ENCODE results near the gene RORC. TPM values are rescaled to one million over a fixed set of nuclear protein-coding genes. Genes with fewer than 3 reads are reported as not detected.

The RORC gene
- total RNA-seq, 4 donors from 2014 or later, result 0.21 to 0.90 TPM; not detected in 2

- TF ChIP-seq EP300 (IDR thresholded peaks at IDR 0.05) (no peak), CTCF (IDR thresholded peaks at IDR 0.05) (no peak)
- no peaks in the 10 kb centered on the region for H3K9me3 ChIP-seq
- H3K36me3 ChIP-seq, result peaks cover 0 to 56% (median 0%) of the 10 kb centered on the region in 3 donors
- no peaks in the 10 kb centered on the region for H3K4me1 ChIP-seq
- H3K4me3 ChIP-seq, result no peak overlapping the region
- WGBS, 2 donors, result 64 to 73% methylated on average over 1 of the region's 1 CpG
- H3K27me3 ChIP-seq, result no peaks in the 10 kb centered on the region
- no peak overlapping the region for H3K27ac ChIP-seq
- DNase-seq (ENCODE audit: low spot score in 2 of 2), result no peak
Measured at GRCh38 chr1:151756291-151756690, 75.3 kb downstream of the RORC start.

Small RNA genes lying within 50 kb of the gene (small RNA-seq; reads per million reads assigned to genes)
- gene RF00019, result not detected

Other genes starting within 250 kb of the RORC start
- gene SNX27, start 219.8 kb downstream of the RORC start, total RNA-seq, result 10 to 100 TPM; 35.7 to 44.6 (median 41.7) TPM
- gene CELF3, start 115.0 kb downstream of the RORC start, total RNA-seq, result not detected
- gene RIIAD1, start 110.3 kb downstream of the RORC start, total RNA-seq, result not detected
- 10 to 100 TPM; 47.1 to 74.1 (median 58.7) TPM for gene MRPL9, start 68.3 kb downstream of the RORC start, total RNA-seq
- gene TDRKH, start 41.3 kb downstream of the RORC start, total RNA-seq, result 1 to 10 TPM; 2.2 to 8.0 (median 7.0) TPM
- not detected for gene LINGO4, start 26.4 kb downstream of the RORC start, total RNA-seq
- gene C2CD4D, start 8.0 kb upstream of the RORC start, total RNA-seq, result 1 to 10 TPM in 2 of 4 donors, not detected in 2; 2.2 to 3.9 TPM
- gene THEM5, start 21.9 kb upstream of the RORC start, total RNA-seq, result not detected
- gene THEM4, start 77.7 kb upstream of the RORC start, total RNA-seq, result 10 to 100 TPM; 17.7 to 48.6 (median 32.3) TPM
- 100 to 1,000 TPM; 108 to 230 (median 192) TPM for gene S100A10, start 162.1 kb upstream of the RORC start, total RNA-seq
- 100 to 1,000 TPM in 3 of 4 donors, 10 to 100 TPM in 1; 85.0 to 267 (median 145) TPM for gene S100A11, start 205.2 kb upstream of the RORC start, total RNA-seq